Stimulated activated CD8-positive, alpha-beta memory T cell treated with anti-CD3 and anti-CD28 coated beads, Interleukin-12 subunit alpha, Interleukin-12 subunit beta, amount 100 ng/mL, for 1 hour (primary cell): ENCODE data around the gene PROX2.

Experiments
- DNase-seq: peaks from one replicate; pipeline ENCODE4 v3.0.0-alpha.2; 2020; ENCODE audit warnings: low read depth

Gene PROX2

GRCh38 chr14:74841230-74842207 lies 34.4 kb downstream of the PROX2 start:
- no peak for DNase-seq

GRCh38 chr14:74840603-74841030 lies 35.3 kb downstream of the PROX2 start:
- DNase-seq, result no peak

GRCh38 chr14:74838166-74838565 lies 37.8 kb downstream of the PROX2 start:
- no peak for DNase-seq

DNA sequence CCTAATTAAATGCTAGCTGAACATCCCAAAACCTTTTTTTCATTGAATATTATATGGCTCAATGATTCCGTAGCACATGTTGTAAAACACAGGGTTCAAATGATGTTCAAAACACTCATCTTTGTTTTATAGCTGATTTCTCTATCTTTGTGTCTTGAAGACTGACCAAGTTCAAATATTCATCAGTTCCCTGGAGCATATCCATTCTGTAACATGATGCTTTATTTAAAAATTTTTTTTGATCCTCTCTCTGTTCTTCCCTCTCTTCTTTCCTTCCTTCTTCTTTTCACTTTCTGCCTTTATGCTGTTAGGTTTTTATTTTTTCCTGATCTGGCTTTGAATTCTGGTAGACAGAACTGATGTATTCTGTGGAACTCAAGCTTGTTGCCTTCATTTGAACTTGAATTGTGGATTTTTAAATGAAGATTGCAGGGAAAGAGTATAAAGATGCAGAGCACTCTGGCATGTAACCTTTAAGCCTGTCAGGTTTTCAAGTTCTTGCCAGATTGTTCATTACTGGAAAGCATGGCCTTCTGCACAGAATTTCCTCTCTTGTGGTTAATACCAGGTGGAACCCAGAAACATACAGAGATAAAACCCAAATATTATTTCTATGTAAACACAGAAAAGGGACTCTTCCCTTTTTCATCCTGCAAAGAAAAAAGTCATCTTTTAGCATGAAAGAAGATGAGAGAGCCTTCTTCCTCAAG lies 39.5 kb downstream of the PROX2 start:
- no peak for DNase-seq

DNA sequence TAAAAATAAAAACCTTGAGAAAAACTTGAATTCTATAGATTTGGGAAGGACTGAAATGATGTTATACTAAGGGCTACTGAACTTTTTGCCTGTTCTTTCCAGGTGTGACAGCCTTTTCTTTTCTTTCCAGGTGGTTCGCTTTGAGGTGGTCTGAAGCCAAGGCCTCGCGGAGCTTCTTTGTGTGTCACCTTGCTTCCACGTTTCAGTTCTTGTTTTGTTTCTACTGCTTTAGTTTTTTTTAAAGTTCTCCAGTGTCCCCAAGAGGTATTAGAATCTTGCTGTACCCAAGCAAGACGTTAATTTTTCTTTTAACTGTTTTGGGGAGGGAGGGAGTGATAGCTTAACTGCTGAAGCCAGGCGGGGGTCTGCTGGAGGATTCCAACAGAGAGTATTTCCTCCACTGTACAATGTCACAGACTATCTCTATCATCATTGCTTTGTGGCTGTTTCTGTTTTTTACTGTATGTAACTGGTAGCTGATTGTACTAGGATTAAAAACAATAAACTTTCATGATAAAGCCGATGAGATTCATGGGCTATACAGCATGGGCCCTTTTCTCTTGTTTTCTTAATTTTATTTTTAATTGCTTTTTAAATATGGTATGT lies 40.2 kb downstream of the PROX2 start:
- no peak for DNase-seq

- DNase-seq, result no peak
Measured at GRCh38 chr14:74834692-74835392, 41.1 kb downstream of the PROX2 start.

GRCh38 chr14:74832849-74833248 lies 43.1 kb downstream of the PROX2 start:
- DNase-seq, result no peak

DNA sequence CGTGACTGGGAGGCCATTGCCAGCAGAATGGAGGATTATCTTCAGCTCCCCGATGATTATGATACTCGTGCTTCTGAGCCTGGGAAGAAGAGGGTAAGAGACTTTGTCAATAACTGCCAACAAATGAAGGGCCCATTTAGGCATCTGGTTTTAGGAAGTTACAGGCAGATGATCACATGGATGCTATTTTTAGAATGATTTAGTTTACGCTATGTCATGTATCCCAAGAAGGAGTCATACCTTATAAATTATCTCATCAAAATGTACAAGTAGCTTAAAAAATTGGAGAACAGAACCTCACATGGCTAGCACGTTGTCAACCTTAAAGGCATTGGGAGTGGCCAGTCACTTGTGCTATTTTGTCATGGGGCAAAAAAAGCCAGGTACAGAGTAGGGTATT lies 46.7 kb downstream of the PROX2 start:
- no peak for DNase-seq

DNA sequence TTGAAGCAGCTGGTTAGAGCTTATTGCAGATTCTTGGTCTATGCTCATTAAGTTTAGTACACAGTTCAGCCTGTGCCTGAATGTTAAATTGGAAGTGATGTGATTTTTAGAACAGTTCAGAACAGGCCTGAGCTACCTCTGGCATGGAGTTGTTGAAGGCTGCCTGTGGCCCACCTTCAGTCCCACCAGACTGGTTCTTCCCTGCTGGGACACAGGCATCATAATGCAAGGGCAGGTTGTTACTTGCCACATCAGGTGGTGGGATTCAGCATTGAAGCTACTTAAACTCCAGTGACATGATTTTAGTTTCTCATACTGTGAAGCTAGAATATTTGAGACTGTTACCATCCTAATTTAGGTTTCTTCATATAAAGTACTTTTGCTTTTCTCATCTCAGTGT lies 49.4 kb downstream of the PROX2 start:
- no peak for DNase-seq
